Motor neuron (in vitro differentiated cells): ENCODE measurements around the gene APOBEC3A. TPM values are rescaled to one million over a fixed set of nuclear protein-coding genes. Genes with fewer than 3 reads are reported as not detected.

Source experiments
- ATAC-seq, 8 experiments: fragments of 200-7000 bp; cut with Tn5 transposase; replicated peaks in 6 of 8; 2 replicates each; pipeline ENCODE4 v1.8.0; 2021; ENCODE audit warnings: mild to moderate bottlenecking in 8 of 8, moderate library complexity in 8 of 8
- H3K27ac ChIP-seq, 2 donors: fragments of 250-450 bp; sonication (Bioruptor Pico); 2 replicates each; pipeline ENCODE4 v1.9.0; 2021; ENCODE audit warnings: antibody characterized with exemption in 2 of 2, mild to moderate bottlenecking in 2 of 2, moderate library complexity in 1 of 2
- H3K4me1 ChIP-seq, 2 donors: fragments of 250-450 bp; sonication (Bioruptor Pico); replicated peaks in 1 of 2; 2 replicates each; pipeline ENCODE4 v1.6.1; 2021; ENCODE audit warnings: antibody characterized with exemption in 2 of 2, mild to moderate bottlenecking in 2 of 2, moderate library complexity in 1 of 2
- H3K4me3 ChIP-seq, 5 donors: fragments of 250-450 bp; sonication (Bioruptor Pico); 2 replicates each; pipeline ENCODE4 v1.9.0; 2021; ENCODE audit warnings: antibody characterized with exemption in 5 of 5, mild to moderate bottlenecking in 5 of 5, moderate library complexity in 4 of 5
- WGBS, 10 experiments: fragments of 450-650 bp; shearing (Covaris generic); methylation state at CpG; one replicate each; pipeline ENCODE4 v1.0.0; 2022; 5-methylcytosine and 5-hydroxymethylcytosine counted together
- in situ Hi-C, 9 experiments: fragments of 400-800 bp; cut with MboI; loops; one replicate each; pipeline ENCODE4 v1.15.0; 2021; ENCODE audit warnings: low sequenced_read_pairs in 9 of 9, low pct_unique_long_range_greater_than_20kb in 2 of 9; ENCODE audit not compliant: unreplicated experiment in 9 of 9
- total RNA-seq, 8 experiments: library from RNA; unstranded; fragments of 300-600 nt; gene quantifications; 2 replicates each; pipeline versions ENCODE4 v1.2.3 to v1.2.4, GENCODE V29; 2022

The APOBEC3A gene
- total RNA-seq: under 1 TPM in 2 of 8 experiments, not detected in 6; 0.16 to 0.71 TPM

DNA sequence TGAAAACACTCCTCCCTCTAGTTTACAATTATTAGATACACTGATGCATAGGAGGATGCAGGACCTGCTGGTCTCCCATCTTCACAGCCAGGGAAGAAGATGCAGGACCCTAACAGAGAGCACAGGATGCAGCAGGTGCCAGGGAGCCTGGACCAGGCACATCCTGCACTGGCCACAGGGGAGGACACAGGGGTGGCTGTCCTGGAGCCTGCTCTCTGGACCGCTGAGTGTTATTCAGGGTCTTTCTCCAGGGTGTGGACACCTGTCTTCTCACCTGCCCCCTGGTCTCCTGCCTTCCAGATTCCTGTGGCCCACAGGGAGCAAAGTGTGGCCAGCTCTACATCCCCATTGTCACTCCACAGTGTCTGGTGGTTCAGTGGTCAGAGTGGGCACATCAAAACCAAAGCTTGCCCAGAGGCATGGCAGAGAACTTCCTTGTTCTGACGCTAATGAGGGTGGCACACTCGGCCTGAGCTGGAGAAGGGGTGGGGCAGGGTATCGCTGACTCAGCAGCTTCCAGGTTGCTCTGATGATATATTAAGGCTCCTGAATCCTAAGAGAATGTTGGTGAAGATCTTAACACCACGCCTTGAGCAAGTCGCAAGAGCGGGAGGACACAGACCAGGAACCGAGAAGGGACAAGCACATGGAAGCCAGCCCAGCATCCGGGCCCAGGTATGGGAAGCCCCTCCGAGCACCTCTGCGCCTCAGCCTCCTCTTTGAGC, at the start of gene APOBEC3A:
Gene APOBEC3A, plus strand, starts transcription at position 564 of the 725 bp plus-strand sequence. Its CDS starts 83 bp downstream, at position 647.
- Histone ChIP-seq H3K4me3 (no peak within 1 kb of the TSS), H3K4me1 (no peaks in the 10 kb centered on the region), H3K27ac (no peak within 1 kb of the TSS)
- 60 to 90% (median 71%) methylated on average over 1 to 8 of the region's 11 CpGs; no CpG with 5 or more reads in 4 of the 10 experiments for WGBS, 10 experiments
- in situ Hi-C loops: no loop called here
- peak in 1 of 8 experiments; percentile 29 for ATAC-seq

DNA sequence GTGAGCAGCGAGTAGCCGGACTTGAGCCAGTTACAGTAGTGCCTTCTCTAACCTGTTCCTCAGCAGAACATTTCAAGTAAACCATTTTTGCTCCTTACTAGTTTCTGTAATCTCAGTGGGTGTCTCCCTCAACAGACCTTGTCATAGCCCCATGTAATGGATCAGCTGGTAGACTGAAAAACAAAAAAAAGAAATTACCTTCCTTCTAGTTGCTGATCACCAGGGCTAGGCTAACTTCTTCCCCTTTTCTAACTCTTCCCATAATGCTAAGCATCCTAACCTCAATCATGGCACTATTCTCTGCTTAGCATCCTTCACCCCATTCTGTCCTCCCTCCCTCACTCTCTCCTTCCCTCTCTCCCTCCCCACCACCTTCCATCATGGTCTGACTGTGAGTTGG, 49.6 kb upstream of the APOBEC3A start:
- in situ Hi-C loops: no loop called here
- 50 to 100% (median 94%) methylated on average over 1 to 2 of the region's 2 CpGs; no CpG with 5 or more reads in 3 of the 10 experiments for WGBS, 10 experiments
- no peak overlapping the region for H3K27ac ChIP-seq
- no peak for ATAC-seq
- no peaks in the 10 kb centered on the region for H3K4me1 ChIP-seq
- no peak overlapping the region for H3K4me3 ChIP-seq

DNA sequence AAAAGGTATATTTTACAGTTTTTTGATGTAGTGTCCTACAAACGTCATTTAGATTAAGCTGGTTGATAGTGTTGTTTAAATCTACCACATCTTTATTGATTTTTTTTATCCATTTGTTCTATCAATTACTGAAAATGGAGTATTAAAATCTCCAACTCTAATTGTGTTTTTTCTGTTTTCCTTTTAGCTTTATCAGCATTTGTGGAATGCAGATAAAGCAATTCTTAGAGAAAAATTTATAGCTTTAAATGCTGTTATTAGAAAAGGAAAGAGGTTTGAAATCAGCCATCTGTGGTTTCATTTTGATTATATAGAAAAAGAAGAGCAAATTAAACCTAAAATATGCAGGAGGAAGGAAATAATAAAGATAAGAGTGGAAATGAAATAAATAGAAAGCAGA, 46.0 kb upstream of the APOBEC3A start:
- in situ Hi-C loops: no loop called here
- Histone ChIP-seq H3K27ac (no peak overlapping the region), H3K4me1 (no peaks in the 10 kb centered on the region), H3K4me3 (no peak overlapping the region)
- WGBS, 10 experiments: 0 to 80% (median 44%) methylated on average over 1 of the region's 1 CpG
- ATAC-seq: no peak

DNA sequence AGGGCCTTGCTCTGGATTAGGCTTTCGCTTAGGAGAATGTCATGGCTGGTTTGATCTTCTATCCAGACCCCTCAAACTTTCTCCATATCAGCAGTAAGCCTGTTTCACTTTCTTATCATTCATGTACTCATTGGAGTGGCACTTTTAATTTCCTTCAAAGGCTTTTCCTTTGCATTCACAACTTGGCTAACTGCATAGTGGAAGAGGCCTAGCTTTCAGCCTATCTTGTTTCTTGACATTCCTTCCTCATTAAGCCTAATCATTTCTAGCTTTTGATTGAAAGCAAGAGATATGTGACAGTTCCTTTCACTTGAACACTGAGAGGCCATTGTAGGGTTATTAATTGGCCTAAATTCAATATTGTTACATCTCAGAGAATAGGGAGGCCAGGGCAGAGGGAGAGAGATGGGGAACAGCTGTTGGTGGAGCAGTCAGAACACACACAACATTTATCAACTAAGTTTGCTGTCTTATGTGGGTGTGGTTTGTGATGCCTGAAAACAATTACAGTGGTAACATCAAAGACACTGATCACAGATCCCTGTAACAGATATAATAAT, 37.7 kb upstream of the APOBEC3A start:
- in situ Hi-C loops: no loop called here
- Histone ChIP-seq H3K4me3 (no peak overlapping the region), H3K4me1 (peaks cover 8% of the 10 kb centered on the region in 2 donors), H3K27ac (no peak overlapping the region)
- 0 to 100% (median 75%) methylated on average over 1 of the region's 1 CpG; no CpG with 5 or more reads in 4 of the 10 experiments for WGBS, 10 experiments
- ATAC-seq: no peak

DNA sequence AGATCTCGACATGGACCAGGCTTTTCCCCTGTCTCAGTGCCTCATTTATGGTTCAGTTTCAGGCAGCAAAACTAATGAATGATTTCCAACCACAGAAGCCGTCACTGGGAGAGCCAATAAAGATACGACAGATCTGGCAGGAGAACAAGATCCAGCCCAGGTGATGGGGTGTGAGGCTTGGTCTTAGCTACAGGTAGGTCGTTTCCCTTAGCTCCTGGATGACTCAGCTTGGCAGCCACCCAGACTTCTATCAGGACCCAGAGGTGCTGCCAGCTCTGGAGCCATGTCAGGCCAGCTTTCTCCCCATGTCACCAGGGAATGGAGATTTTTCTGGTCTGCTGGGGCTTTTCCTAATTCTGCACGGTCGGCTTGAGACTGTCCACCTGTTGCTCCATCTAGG, 36.3 kb upstream of the APOBEC3A start:
- Histone ChIP-seq H3K27ac (no peak overlapping the region), H3K4me3 (no peak overlapping the region), H3K4me1 (peaks cover 8 to 14% of the 10 kb centered on the region in 2 donors)
- in situ Hi-C loops: no loop called here
- WGBS, 10 experiments: 0 to 100% (median 60%) methylated on average over 1 to 5 of the region's 6 CpGs; no CpG with 5 or more reads in 2 of the 10 experiments
- ATAC-seq: no peak

DNA sequence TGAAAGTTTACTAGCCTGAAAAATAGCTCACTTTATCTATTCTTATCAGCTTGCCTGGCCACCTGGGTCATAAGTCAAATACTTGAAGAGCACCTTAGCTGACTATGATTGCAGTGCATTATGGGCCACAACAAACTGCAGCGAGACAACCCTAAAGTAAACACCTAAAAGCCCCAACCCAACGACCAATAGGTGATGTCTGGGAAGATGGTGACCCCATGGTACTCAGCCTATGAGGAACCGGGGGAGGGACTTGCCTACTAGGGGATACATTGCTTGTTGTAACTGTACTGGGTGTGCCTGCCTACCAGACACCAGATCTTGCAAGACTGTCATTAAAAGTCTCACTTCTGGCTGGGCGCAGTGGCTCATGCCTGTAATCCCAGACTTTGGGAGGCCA, 35.6 kb upstream of the APOBEC3A start:
- in situ Hi-C loops: no loop called here
- Histone ChIP-seq H3K4me3 (no peak overlapping the region), H3K4me1 (peaks cover 8 to 14% of the 10 kb centered on the region in 2 donors), H3K27ac (no peak overlapping the region)
- ATAC-seq: no peak
- WGBS, 10 experiments: 36 to 100% (median 84%) methylated on average over 1 to 3 of the region's 4 CpGs; no CpG with 5 or more reads in 4 of the 10 experiments

DNA sequence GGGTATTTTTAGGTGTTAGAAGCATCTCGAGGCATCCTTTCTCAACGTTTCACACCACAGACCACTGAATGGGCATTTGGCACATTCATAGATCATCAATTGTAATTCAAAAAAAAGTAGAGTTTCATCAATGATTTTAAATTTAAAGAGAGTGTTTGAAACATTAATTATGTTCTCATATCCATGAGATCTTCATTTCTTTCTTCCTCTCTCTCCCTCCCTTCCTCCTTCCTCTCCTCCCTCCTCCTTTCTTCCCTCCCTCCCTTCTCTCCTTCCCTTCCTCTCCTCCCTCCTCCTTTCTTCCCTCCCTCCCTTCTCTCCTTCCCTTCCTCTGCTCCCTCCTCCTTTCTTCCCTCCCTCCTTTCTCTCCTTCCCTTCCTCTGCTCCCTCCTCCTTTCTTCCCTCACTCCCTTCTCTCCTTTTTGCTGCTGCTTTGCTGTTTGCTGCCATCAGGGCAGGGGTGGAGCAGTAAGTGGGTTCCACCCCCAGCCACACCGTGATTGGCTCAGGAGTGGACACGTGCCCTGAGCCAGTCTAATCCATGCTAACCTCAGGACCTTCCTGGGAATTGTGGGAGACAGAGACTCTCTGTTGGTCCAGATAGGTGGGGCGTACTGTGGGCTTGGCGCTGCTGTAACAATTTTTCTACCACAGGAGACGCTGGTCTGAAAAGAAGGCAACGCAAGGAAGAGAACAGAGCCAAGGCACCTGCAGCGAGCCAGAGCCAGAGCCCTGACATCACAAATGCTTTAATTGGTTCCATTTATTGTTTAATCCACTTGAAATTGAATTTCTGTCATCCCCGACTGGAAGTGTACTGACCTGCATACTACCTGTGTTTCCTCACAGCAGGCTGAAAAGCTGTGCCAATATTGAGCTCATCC, 33.7 kb upstream of the APOBEC3A start:
- in situ Hi-C loops: no loop called here
- H3K4me3 ChIP-seq: peak overlapping the region in 3 of 5 donors; percentile 1 to 16 (median 15)
- 10 to 78% (median 38%) methylated on average over 1 to 5 of the region's 10 CpGs; no CpG with 5 or more reads in 1 of the 10 experiments for WGBS, 10 experiments
- ATAC-seq: peak; percentile 77 to 98 (median 96)
- peaks cover 15 to 19% of the 10 kb centered on the region in 2 donors for H3K4me1 ChIP-seq
- H3K27ac ChIP-seq: peak overlapping the region; percentile 29 to 31

DNA sequence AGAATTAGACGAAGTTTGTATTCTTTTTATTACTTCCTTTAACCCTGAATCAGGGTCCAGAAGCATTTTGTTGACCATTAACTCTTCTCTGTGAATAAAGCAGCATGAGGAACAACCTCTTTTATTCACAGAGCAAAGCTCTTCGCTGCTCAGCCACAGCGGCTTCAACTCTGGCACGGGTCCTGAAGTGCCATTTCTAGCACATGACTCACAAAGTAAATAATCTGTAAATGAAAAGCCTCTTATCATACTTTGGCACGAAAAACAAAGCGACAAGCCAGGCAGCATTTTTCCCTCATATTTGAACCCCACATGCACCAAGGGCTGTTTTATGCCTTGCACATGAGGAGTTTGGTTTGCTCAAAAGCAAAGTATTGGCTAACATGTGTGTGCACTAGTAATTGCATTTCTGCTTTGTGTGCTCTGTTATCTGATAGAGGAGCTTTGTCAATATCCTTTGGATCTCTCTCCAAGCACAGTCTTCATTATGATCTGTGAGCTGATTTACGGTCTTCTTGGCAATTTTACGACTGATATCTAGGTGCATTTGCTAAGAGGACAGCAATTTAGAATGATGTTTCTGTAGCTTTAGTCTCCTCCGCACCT, 33.0 kb upstream of the APOBEC3A start:
- Histone ChIP-seq H3K27ac (peak overlapping the region; percentile 29 to 31), H3K4me1 (peaks cover 15 to 19% of the 10 kb centered on the region in 2 donors), H3K4me3 (peak overlapping the region in 3 of 5 donors; percentile 1 to 16 (median 15))
- WGBS, 10 experiments: 0 to 73% (median 32%) methylated on average over 1 to 9 of the region's 9 CpGs
- in situ Hi-C loops: no loop called here
- ATAC-seq: peak; percentile 10 to 62 (median 29)

DNA sequence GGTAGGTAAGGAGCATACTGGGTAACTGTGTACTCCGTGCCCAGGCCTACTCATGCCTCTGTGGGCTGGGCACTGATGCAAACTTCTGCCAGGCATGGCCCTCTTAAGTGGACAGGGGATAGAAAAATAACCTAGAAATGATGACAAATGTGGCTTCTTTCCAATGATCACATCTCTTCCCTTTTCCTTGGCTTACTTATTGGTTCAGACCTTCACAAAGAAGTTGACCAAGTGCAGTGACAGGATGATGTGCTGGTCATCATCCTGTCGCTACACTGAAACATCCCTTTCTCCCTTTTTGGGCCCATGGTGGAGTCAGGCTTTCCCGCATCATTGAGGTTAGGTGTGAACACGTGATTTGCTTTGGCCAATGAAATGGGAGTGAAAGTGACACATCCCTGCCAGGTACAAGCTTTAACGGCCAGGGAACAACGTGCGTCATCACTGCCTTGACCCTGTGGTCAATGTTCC, 31.8 kb upstream of the APOBEC3A start:
- no peak overlapping the region for H3K27ac ChIP-seq
- in situ Hi-C loops: no loop called here
- H3K4me1 ChIP-seq: peaks cover 13 to 19% of the 10 kb centered on the region in 2 donors
- WGBS, 10 experiments: 17 to 100% (median 88%) methylated on average over 1 to 4 of the region's 7 CpGs; no CpG with 5 or more reads in 3 of the 10 experiments
- no peak for ATAC-seq
- H3K4me3 ChIP-seq: no peak overlapping the region

DNA sequence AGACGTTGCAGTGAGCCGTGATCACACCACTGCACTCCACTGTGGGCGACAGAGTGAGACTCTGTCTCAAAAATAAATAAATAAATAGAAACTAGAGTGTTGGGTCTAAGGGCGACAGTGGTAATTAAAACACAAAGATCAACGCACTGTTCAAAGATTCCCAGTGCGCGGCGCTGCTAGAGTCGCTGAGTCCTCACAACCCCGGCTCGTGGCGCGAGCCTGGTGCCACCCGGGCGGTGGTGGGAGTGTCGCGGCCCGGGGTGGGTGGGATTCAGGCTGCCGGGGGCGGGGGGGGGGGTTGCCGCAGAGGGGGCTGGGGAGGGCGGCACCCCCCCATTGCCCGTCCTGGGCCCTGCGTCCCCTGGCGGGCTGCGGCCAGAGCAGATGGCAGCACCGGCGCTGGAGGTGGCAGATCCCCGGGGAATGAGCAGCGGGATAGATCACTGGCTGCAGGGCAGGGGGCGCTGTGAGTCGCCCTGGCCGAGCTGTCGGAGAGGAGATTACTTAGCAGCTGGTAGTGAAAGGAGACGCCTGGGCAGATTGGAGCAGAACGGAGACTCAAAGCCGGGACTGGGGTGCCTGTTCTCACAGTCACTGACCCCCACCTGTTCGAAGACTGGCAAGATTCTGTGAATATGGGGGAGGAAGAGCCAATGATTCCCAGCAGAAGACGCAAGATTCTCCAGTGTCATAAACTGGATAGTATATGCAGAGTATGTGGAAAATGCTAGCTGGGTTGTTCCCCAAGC, 30.2 kb upstream of the APOBEC3A start:
- Histone ChIP-seq H3K4me3 (no peak overlapping the region), H3K4me1 (peaks cover 13 to 19% of the 10 kb centered on the region in 2 donors), H3K27ac (no peak overlapping the region)
- 0 to 100% (median 66%) methylated on average over 1 to 4 of the region's 39 CpGs; no CpG with 5 or more reads in 4 of the 10 experiments for WGBS, 10 experiments
- in situ Hi-C loops: no loop called here
- ATAC-seq: peak; percentile 34 to 83 (median 73)

DNA sequence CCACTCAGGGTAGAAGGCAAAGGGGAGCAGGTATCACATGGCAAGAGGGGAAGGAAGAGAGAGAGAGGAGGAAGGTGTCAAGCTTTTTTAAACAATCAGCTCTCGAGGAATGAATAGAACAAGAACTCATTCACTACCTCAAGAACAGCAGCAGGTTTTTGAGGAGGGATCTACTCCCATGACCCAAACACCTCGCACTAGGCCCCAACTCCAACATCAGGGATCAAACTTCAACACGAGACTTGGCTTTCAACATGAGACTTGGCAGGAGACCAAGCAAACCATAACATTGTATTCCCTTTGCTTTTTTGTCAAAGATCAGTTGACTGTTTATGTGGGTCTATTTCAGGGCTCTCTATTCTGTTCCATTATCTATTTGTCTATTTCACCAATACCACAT, 26.9 kb upstream of the APOBEC3A start:
- Histone ChIP-seq H3K4me3 (no peak overlapping the region), H3K27ac (no peak overlapping the region), H3K4me1 (peaks cover 4 to 7% of the 10 kb centered on the region in 2 donors)
- no peak for ATAC-seq
- in situ Hi-C loops: no loop called here
- WGBS, 10 experiments: 41 to 100% (median 85%) methylated on average over 1 to 3 of the region's 3 CpGs; no CpG with 5 or more reads in 2 of the 10 experiments

DNA sequence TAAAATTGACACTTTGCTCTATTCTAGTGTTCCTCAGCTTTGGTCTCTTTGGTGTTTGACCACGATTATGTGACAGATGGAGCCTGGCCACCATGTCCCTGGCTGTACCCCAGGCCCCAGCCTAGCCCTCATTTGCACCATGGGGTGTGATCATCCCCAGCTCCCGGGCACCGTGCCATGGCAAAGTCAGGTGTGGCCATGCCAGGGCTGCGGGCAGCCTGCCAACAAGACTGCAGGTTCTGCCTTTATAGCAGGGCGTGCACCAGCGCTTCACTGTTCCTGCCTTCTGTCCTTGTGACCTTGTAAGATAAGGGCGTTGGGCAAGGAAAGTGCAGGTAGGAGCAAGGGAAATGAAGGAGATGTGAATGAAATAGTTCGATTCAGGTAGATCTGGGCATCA, 22.4 kb upstream of the APOBEC3A start:
- in situ Hi-C loops: no loop called here
- ATAC-seq: no peak
- WGBS, 10 experiments: 0 to 100% (median 67%) methylated on average over 1 to 7 of the region's 8 CpGs; no CpG with 5 or more reads in 1 of the 10 experiments
- Histone ChIP-seq H3K27ac (no peak overlapping the region), H3K4me1 (no peaks in the 10 kb centered on the region), H3K4me3 (no peak overlapping the region)
